ENCODE results near the gene IFNLR1. TPM values are rescaled to one million over a fixed set of nuclear protein-coding genes. Genes with fewer than 3 reads are reported as not detected.

The IFNLR1 gene
- total RNA-seq, 2 experiments from 2014 or later: 29.4 to 30.5 TPM

- H3K4me3 ChIP-seq (ENCODE audit: low read depth, low read length, poor library complexity, severe bottlenecking): no peak overlapping the region
- ChIA-PET CTCF (ENCODE audit: unreplicated experiment) (no interaction called here), POLR2A (interaction anchor here (0.6 kb wide), 1 partner anchor 158 kb away, joined by 3 read pairs; no protein-coding TSS in a partner anchor)
- no peaks in the 10 kb centered on the region for H3K9me2 ChIP-seq (ENCODE audit: insufficient read depth, low read length)
- no peaks in the 10 kb centered on the region for H3K79me2 ChIP-seq (ENCODE audit: insufficient read depth, low read depth, low read length)
- BruUV-seq (replicated peaks): no TSS peak
- H3K36me3 ChIP-seq (ENCODE audit: insufficient read depth, low read length): no peaks in the 10 kb centered on the region
- no peak for DNase-seq (ENCODE audit: low spot score)
- TF ChIP-seq CTCF (conservative IDR thresholded peaks at IDR 0.05; ENCODE audit: low read length) (no peak), EZH2phosphoT487 (IDR thresholded peaks at IDR 0.05; ENCODE audit: borderline replicate concordance, low read depth, low read length) (no peak)
- no peak overlapping the region for H3K4me2 ChIP-seq (ENCODE audit: low read length)
- no peak overlapping the region for H3K27ac ChIP-seq (ENCODE audit: low read depth, low read length, poor library complexity, severe bottlenecking)
- H3K4me1 ChIP-seq (ENCODE audit: insufficient read depth, low read length, poor library complexity, severe bottlenecking): no peaks in the 10 kb centered on the region
- no peak overlapping the region for H2AFZ ChIP-seq (ENCODE audit: low read length)
- no peaks in the 10 kb centered on the region for H3K9me3 ChIP-seq (ENCODE audit: low read length)
- intact Hi-C loops (cut with micrococcal nuclease; ENCODE audit: unreplicated experiment): no loop called here
- no peaks in the 10 kb centered on the region for H4K20me1 ChIP-seq (ENCODE audit: insufficient read depth, low read length)
These were observed 76.3 kb downstream of the IFNLR1 start for GRCh38 chr1:24110642-24111261.

GRCh38 chr1:24109686-24110475 lies 77.2 kb downstream of the IFNLR1 start:
- TF ChIP-seq CTCF (conservative IDR thresholded peaks at IDR 0.05; ENCODE audit: low read length) (no peak), EZH2phosphoT487 (IDR thresholded peaks at IDR 0.05; ENCODE audit: borderline replicate concordance, low read depth, low read length) (no peak)
- DNase-seq (ENCODE audit: low spot score): no peak
- Histone ChIP-seq H3K4me2 (ENCODE audit: low read length) (no peak overlapping the region), H4K20me1 (ENCODE audit: insufficient read depth, low read length) (no peaks in the 10 kb centered on the region), H3K9me3 (ENCODE audit: low read length) (no peaks in the 10 kb centered on the region), H3K36me3 (ENCODE audit: insufficient read depth, low read length) (no peaks in the 10 kb centered on the region), H2AFZ (ENCODE audit: low read length) (no peak overlapping the region), H3K4me3 (ENCODE audit: low read depth, low read length, poor library complexity, severe bottlenecking) (no peak overlapping the region), H3K9me2 (ENCODE audit: insufficient read depth, low read length) (no peaks in the 10 kb centered on the region), H3K79me2 (ENCODE audit: insufficient read depth, low read depth, low read length) (no peaks in the 10 kb centered on the region), H3K27ac (ENCODE audit: low read depth, low read length, poor library complexity, severe bottlenecking) (no peak overlapping the region), H3K4me1 (ENCODE audit: insufficient read depth, low read length, poor library complexity, severe bottlenecking) (no peaks in the 10 kb centered on the region)
- ChIA-PET CTCF (ENCODE audit: unreplicated experiment) (no interaction called here), POLR2A (no interaction called here)
- BruUV-seq (replicated peaks): no TSS peak
- intact Hi-C loops (cut with micrococcal nuclease; ENCODE audit: unreplicated experiment): no loop called here

- TF ChIP-seq EZH2phosphoT487 (IDR thresholded peaks at IDR 0.05; ENCODE audit: borderline replicate concordance, low read depth, low read length): no peak
- no peak for TF ChIP-seq CTCF (conservative IDR thresholded peaks at IDR 0.05; ENCODE audit: low read length)
- Histone ChIP-seq H3K9me3 (ENCODE audit: low read length) (no peaks in the 10 kb centered on the region), H3K4me2 (ENCODE audit: low read length) (no peak overlapping the region), H3K4me1 (ENCODE audit: insufficient read depth, low read length, poor library complexity, severe bottlenecking) (no peaks in the 10 kb centered on the region), H4K20me1 (ENCODE audit: insufficient read depth, low read length) (no peaks in the 10 kb centered on the region), H3K9me2 (ENCODE audit: insufficient read depth, low read length) (no peaks in the 10 kb centered on the region), H2AFZ (ENCODE audit: low read length) (no peak overlapping the region), H3K79me2 (ENCODE audit: insufficient read depth, low read depth, low read length) (no peaks in the 10 kb centered on the region), H3K27ac (ENCODE audit: low read depth, low read length, poor library complexity, severe bottlenecking) (no peak overlapping the region), H3K36me3 (ENCODE audit: insufficient read depth, low read length) (no peaks in the 10 kb centered on the region), H3K4me3 (ENCODE audit: low read depth, low read length, poor library complexity, severe bottlenecking) (no peak overlapping the region)
- DNase-seq (ENCODE audit: low spot score): no peak
- ChIA-PET CTCF (ENCODE audit: unreplicated experiment) (no interaction called here), POLR2A (no interaction called here)
- no TSS peak for BruUV-seq (replicated peaks)
- intact Hi-C loops (cut with micrococcal nuclease; ENCODE audit: unreplicated experiment): no loop called here
These were observed 78.0 kb downstream of the IFNLR1 start for GRCh38 chr1:24109166-24109483.

Data from OCI-LY7 (cell line).